Heart left ventricle (tissue), 13 donors: Measurements from ENCODE around the gene TUBA4B.

Source experiments
- POLR2A ChIP-seq, 2 donors: fragments of 450-650 bp; IDR thresholded peaks; one replicate each; pipeline ENCODE4 v1.6.1; 2017; ENCODE audit warnings: antibody characterized with exemption in 2 of 2, mild to moderate bottlenecking in 2 of 2, moderate library complexity in 2 of 2
- TF ChIP-seq, protein P1 (sequence below), 12 donors: fragments of 200-600 bp; sonication (generic) in 4 of 12; IDR thresholded peaks; one replicate each; pipeline versions ENCODE4 v1.5.0 to v1.8.0; 2018 to 2022; ENCODE audit warnings: antibody characterized with exemption in 12 of 12, mild to moderate bottlenecking in 5 of 12
- donor health status: ischemic (EF 13 %, LVEDD 7.1; RV severe dilation, severe dysfunction).
- donor health status: DM: no; HTN: yes; CAD: no.
- donor health status: DM: no; HTN: no; CAD: no.
- donor health status: ischemic (EF 25% LVEDD 6.9; RV normal size, moderate dysfunction).
- donor health status: ischemic (EF 25% LVEDD 5.7; RV mildly dilated, moderate dysfunction).
- donor health status: ischemic (EF 35%, LVEDD 5.7; RV mildly dilated, moderate dysfunction).
- donor health status: nonischemic (EF 11% LVEDD 7.7; RV severe dilation, severe dysfunction).
- donor health status: DM: yes; HTN: yes; CAD: no.
- donor health status: PGD.
- donor health status: ischemic (EF 29% LVEDD 5.4; RV normal size, mild dysfunction).
- donor health status: nonischemic (EF 23%, LVEDD 6.1; RV moderate dilation, normal function).

DNA sequence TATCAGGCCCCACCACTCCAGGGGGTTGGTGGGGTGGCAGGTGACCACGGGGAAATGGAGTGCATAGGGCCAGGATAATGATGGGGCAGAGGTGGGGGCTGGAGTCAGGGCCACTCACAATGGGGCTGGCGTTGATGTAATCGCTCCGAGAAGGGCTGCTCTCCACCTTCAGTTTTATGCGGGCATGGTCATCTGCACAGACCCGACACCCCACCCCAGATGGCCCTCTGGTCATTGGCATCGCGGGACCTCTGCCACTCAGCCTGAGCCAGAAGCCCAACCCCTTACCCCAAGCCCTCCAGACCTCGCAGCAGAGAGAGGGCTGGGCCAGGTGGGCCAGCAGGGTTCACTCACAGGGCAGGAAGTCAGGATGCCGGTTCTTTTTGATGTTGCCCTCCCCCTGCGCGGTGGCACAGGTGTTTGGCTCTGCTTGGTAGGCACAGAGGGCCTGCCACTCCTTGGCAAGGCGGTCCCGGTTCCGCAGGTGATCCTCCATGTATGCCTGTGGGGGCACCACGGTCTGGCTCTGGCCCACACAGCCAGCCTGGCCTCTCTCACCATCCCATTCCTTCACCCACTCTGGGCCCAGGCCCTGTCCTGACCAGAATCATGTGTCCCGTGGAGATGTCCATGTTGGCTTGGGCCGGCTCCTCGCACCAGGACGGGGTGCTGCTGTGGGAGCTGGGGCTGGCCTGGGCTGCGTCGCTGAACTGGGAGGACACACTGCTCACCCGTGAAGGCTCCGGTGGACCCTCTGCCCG, 43.8 kb downstream of the TUBA4B start:
- TF ChIP-seq, protein P1, sequence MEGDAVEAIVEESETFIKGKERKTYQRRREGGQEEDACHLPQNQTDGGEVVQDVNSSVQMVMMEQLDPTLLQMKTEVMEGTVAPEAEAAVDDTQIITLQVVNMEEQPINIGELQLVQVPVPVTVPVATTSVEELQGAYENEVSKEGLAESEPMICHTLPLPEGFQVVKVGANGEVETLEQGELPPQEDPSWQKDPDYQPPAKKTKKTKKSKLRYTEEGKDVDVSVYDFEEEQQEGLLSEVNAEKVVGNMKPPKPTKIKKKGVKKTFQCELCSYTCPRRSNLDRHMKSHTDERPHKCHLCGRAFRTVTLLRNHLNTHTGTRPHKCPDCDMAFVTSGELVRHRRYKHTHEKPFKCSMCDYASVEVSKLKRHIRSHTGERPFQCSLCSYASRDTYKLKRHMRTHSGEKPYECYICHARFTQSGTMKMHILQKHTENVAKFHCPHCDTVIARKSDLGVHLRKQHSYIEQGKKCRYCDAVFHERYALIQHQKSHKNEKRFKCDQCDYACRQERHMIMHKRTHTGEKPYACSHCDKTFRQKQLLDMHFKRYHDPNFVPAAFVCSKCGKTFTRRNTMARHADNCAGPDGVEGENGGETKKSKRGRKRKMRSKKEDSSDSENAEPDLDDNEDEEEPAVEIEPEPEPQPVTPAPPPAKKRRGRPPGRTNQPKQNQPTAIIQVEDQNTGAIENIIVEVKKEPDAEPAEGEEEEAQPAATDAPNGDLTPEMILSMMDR (IDR thresholded peaks at IDR 0.05): no peak
- no peak for TF ChIP-seq POLR2A (IDR thresholded peaks at IDR 0.05)
